Right lobe of liver (tissue), 6 donors: ENCODE measurements around the gene NKX6-2. TPM values are rescaled to one million over a fixed set of nuclear protein-coding genes. Genes with fewer than 3 reads are reported as not detected.
A peak's percentile ranks its signal among the peaks of the same experiment; 100 is the strongest.

Source experiments
- ATAC-seq, 4 donors: fragments of 200-7000 bp; cut with Tn5 transposase; one replicate each; pipeline ENCODE4 v1.9.1; 2020; ENCODE audit warnings: mild to moderate bottlenecking in 4 of 4, moderate library complexity in 4 of 4
- DNase-seq, 3 donors: peaks; one replicate each; pipeline ENCODE4 v3.0.0-alpha.2; 2020
- H3K27ac ChIP-seq, 3 donors: fragments of 200-600 bp; one replicate each; pipeline ENCODE4 v1.8.0; 2022
- H3K27me3 ChIP-seq, 2 donors: fragments of 200-600 bp; one replicate each; pipeline ENCODE4 v1.8.0; 2022
- H3K36me3 ChIP-seq, 4 donors: fragments of 200-600 bp; sonication (generic) in 1 of 4; one replicate each; pipeline versions ENCODE4 v1.5.1 to v1.8.0; 2017 to 2022; ENCODE audit warnings: control low read depth in 1 of 4
- H3K4me1 ChIP-seq, 4 donors: fragments of 200-600 bp; sonication (generic) in 1 of 4; one replicate each; pipeline versions ENCODE4 v1.5.1 to v1.8.0; 2017 to 2022; ENCODE audit warnings: control low read depth in 1 of 4
- H3K4me3 ChIP-seq, 3 donors: fragments of 200-600 bp; one replicate each; pipeline ENCODE4 v1.8.0; 2022
- H3K9me3 ChIP-seq, 4 donors: fragments of 200-600 bp; sonication (generic) in 1 of 4; one replicate each; pipeline versions ENCODE4 v1.5.1 to v1.8.0; 2017 to 2022; ENCODE audit warnings: control low read depth in 1 of 4
- CTCF ChIP-seq, 4 donors: fragments of 200-600 bp in 3 of 4; fragments of 450-650 bp in 1 of 4; IDR thresholded peaks; one replicate each; pipeline versions ENCODE4 v1.5.1 to v1.8.0; 2016 to 2022; ENCODE audit warnings: antibody characterized with exemption in 4 of 4, mild to moderate bottlenecking in 2 of 4
- POLR2A ChIP-seq: fragments of 450-650 bp; IDR thresholded peaks from one replicate; pipeline ENCODE4 v1.6.1; 2017; ENCODE audit warnings: antibody characterized with exemption, mild to moderate bottlenecking
- WGBS: methylation state at CpG from one replicate; pipeline ENCODE4 v1.1.6; 2018; ENCODE audit warnings: low coverage, low lambda C conversion rate; ENCODE audit not compliant: insufficient coverage; ENCODE audit errors: missing lambda C conversion rate; 5-methylcytosine and 5-hydroxymethylcytosine counted together
- intact Hi-C, 2 donors: fragments of 100-400 bp; cut with DNase I; formaldehyde crosslinking; loops; one replicate each; pipeline versions ENCODE4 v1.11.2 to v1.14.1; 2022
- total RNA-seq, 6 experiments: library from RNA; depleted of rRNA in 2 of 6; stranded (reverse); fragments of >200 nt in 2 of 6; fragmentation: NEBNext Ultra II Directional in 3 of 6; extraction: Animal tissue kit (Norgen Biotek cat#: 25700) in 3 of 6; gene quantifications; one replicate each; pipeline versions ENCODE4 v1.1.0 to v1.2.4, GENCODE V29; 2016 to 2023
- donor health status: DM: no; HTN: yes; CAD: no.
- donor health status: DM: no; HTN: no; CAD: no.
- donor health status: DM: no; HTN: no; CAD: no.
- donor health status: DM: no; HTN: yes; CAD: no.
- donor health status: DM: no; HTN: yes; CAD: no.

Gene NKX6-2
- total RNA-seq, 6 experiments from 2014 or later: not detected

- no peaks in the 10 kb centered on the region for H3K9me3 ChIP-seq
- DNase-seq (no peak), ATAC-seq (no peak)
- no peaks in the 10 kb centered on the region for H3K27me3 ChIP-seq
- no peak for TF ChIP-seq CTCF (IDR thresholded peaks at IDR 0.05)
- no peak for TF ChIP-seq POLR2A
- 59% methylated on average over 12 of the region's 12 CpGs for WGBS
- no peak overlapping the region for H3K27ac ChIP-seq
- H3K4me3 ChIP-seq: no peak overlapping the region
- no peaks in the 10 kb centered on the region for H3K36me3 ChIP-seq
- intact Hi-C loops: no loop called here
- H3K4me1 ChIP-seq: no peaks in the 10 kb centered on the region
Observed at GRCh38 chr10:132816718-132817117, 30.8 kb upstream of the NKX6-2 start.

GRCh38 chr10:132815168-132815857 lies 29.4 kb upstream of the NKX6-2 start:
- H3K4me3 ChIP-seq: no peak overlapping the region
- no peak for DNase-seq
- no peaks in the 10 kb centered on the region for H3K27me3 ChIP-seq
- no peak overlapping the region for H3K27ac ChIP-seq
- no peaks in the 10 kb centered on the region for H3K36me3 ChIP-seq
- H3K9me3 ChIP-seq: no peaks in the 10 kb centered on the region
- TF ChIP-seq POLR2A: no peak
- TF ChIP-seq CTCF (IDR thresholded peaks at IDR 0.05): no peak
- no peaks in the 10 kb centered on the region for H3K4me1 ChIP-seq
- intact Hi-C loops: no loop called here
- no peak for ATAC-seq
- WGBS: 55% methylated on average over 9 of the region's 18 CpGs

GRCh38 chr10:132814469-132814856 lies 28.5 kb upstream of the NKX6-2 start:
- TF ChIP-seq POLR2A (no peak), CTCF (IDR thresholded peaks at IDR 0.05) (no peak)
- 70% methylated on average over 2 of the region's 16 CpGs for WGBS
- H3K36me3 ChIP-seq: no peaks in the 10 kb centered on the region
- no peaks in the 10 kb centered on the region for H3K4me1 ChIP-seq
- no peaks in the 10 kb centered on the region for H3K9me3 ChIP-seq
- DNase-seq (peak in 1 of 3 donors; percentile 43), ATAC-seq (no peak)
- H3K4me3 ChIP-seq: no peak overlapping the region
- no peak overlapping the region for H3K27ac ChIP-seq
- H3K27me3 ChIP-seq: no peaks in the 10 kb centered on the region
- intact Hi-C loops: no loop called here

GRCh38 chr10:132813560-132814468 lies 27.9 kb upstream of the NKX6-2 start:
- no peaks in the 10 kb centered on the region for H3K9me3 ChIP-seq
- TF ChIP-seq POLR2A (no peak), CTCF (IDR thresholded peaks at IDR 0.05) (no peak)
- 41% methylated on average over 13 of the region's 28 CpGs for WGBS
- DNase-seq (peak in 1 of 3 donors; percentile 44), ATAC-seq (no peak)
- no peaks in the 10 kb centered on the region for H3K4me1 ChIP-seq
- H3K27me3 ChIP-seq: no peaks in the 10 kb centered on the region
- intact Hi-C loops: no loop called here
- H3K36me3 ChIP-seq: no peaks in the 10 kb centered on the region
- no peak overlapping the region for H3K4me3 ChIP-seq
- H3K27ac ChIP-seq: no peak overlapping the region
